ENCODE data around the gene TSPEAR.
"Not testable (repeated sequence)": the region's sequence is repeated elsewhere in the genome, so short reads cannot be mapped to it uniquely, and the experiment has no call there.

Gene TSPEAR

GRCh38 chr21:44566403-44566802 lies 145.0 kb downstream of the TSPEAR start:
- no peak for DNase-seq

DNA sequence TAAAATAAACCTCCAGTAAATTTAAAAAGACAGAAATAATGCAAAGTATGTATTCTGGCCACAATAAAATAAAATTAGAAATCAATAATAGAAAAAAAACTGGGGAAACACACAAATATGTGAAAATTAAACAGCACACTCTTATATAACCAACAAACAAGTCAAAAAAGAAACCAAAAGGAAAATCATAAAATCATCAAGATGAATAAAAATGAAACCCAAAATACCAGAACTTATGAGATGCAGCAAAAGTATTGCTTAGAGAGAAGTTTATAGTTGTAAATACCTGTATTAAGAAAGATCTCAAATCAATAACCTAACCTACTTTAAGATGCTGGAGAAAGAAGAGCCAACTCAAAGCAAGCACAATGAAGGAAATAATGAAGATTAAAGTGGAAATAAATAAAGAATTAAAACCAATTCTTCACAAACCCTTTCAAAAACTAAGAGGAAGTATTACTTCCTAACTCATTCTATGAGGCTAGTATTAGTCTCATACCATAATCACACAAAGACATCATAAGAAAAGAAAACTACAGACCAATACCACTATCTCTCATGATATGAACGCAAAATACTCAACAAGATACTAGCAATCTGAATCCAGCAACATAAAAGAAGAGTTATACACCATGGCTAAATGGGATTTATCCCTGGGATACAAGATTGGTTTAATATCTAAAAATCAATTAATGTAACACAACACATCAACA lies 146.3 kb downstream of the TSPEAR start:
- no peak for DNase-seq

DNA sequence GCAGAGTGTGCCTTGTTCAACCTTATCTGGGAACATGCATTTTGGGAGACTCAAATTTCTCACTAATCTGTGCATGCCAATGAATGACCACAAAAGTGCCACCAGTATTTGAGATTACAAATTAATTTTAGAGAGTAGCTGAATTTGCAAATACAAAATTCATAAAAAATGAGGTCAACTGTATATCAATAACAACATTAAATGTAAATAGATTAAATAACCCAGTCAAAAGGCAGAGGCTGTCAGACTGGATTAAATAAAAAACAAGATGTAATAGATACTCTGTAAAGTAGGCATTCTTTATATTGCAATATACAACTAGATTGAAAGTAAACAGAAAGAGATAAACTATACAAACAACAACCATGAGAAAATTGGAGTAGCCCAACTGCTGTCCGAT lies 147.3 kb downstream of the TSPEAR start:
- DNase-seq, result no peak

GRCh38 chr21:44558695-44559094 lies 152.7 kb downstream of the TSPEAR start, which contains the start of gene KRTAP10-3:
Gene KRTAP10-3 (minus strand): TSS chr21:44558795. CDS start chr21:44558715, 80 bp downstream.
- DNase-seq, result no peak

- not testable (repeated sequence) for DNase-seq
Observed at GRCh38 chr21:44558329-44558675, 153.1 kb downstream of the TSPEAR start.

- DNase-seq, result no peak
Observed at GRCh38 chr21:44557491-44558328, 153.7 kb downstream of the TSPEAR start.

DNA sequence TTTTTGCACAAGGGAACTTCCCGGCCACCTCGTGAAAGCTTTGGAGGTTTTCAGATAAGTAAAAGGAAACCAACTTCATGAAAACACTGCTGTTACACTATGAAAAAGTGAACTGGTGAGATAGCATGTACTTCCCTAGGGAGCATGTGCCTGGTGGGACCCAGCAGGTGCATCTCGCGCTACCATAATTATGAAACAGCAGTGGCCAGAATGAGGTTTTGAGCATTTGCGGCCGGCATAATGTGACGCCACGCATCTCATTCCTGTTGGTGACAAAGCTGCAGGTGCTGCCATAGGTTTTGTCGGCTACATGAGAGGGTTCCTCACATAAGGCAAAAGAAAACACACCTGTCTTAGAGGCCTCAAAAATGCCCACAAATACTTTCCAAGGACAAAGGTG lies 154.5 kb downstream of the TSPEAR start:
- DNase-seq, result no peak

- DNase-seq, result no peak
Observed at GRCh38 chr21:44555200-44555875, 156.0 kb downstream of the TSPEAR start.

GRCh38 chr21:44552681-44553080 lies 158.7 kb downstream of the TSPEAR start:
- DNase-seq, result no peak

- no peak for DNase-seq
Observed at GRCh38 chr21:44552136-44552535, 159.2 kb downstream of the TSPEAR start.

DNA sequence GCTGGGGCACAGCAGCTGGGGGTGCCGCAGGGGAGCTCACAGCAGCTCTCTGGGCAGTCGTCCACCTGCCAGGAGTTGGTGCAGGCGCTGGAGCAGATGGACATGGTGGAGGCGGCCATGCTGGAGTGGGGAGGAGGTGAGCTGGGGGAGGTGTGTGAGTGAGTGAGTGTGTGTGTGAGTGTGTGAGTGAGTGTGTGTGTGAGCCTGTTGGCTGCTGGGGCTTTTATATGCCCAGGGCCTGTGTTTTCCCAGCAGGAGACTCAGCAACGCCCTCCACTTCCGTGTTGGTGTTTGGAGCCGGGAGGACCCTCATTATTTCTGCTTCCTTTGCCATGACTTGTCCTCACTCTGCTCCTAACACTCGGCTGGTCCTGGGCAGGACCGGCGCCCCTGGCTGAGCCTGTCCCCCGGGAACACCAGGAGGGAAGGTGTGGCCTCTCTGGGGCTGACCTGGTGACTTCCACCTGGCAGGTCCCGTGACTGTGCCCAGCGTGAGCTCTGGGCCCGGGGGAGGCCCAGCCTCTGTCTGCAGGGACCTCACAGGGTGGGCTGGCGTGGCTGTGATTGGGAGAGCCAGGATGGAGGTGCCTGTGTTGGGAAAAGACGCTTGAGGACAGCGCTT lies 159.9 kb downstream of the TSPEAR start, which contains the start of gene KRTAP10-2:
KRTAP10-2 (minus strand) TSS at position 166 of the 622 bp plus-strand sequence; CDS start at position 119, 47 bp downstream.
- DNase-seq, result no peak

DNA sequence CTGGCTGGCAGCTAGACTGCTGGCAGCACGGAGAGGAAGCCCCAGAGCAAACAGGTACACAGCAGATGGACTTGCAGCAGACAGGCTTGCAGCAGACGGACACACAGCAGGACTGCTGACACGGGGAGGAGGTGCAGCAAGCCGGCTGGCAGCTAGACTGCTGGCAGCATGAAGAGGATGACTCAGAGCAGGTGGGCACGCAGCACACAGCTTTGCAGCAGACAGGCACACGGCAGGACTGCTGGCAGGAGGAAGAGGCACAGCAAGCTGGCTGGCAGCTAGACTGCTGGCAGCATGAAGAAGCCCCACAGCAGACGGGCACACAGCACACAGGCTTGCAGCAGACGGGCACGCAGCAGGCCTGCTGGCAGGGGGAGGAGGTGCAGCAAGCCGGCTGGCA lies 160.6 kb downstream of the TSPEAR start:
- DNase-seq, result no peak

DNA sequence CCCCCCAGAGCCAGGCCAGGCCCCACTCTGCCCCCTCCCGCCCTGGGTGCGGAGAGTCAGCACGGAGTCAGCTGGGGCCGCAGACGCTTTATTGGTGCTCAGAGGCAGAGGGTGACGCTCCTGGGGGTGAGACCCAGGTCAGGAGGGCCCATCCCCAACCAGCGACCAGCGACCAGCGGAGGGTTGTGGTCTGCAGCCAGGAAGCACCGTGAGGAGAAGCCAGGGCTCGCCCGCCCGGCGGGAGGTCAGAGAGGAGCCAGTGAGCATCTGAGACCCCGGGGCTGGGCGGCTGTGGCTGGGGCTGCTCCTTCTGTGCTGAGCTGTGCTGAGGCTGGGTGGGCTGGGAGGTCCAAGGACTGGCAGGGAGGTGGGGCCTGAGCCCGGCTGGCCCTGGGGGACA lies 161.1 kb downstream of the TSPEAR start:
- DNase-seq, result not testable (repeated sequence)

DNA sequence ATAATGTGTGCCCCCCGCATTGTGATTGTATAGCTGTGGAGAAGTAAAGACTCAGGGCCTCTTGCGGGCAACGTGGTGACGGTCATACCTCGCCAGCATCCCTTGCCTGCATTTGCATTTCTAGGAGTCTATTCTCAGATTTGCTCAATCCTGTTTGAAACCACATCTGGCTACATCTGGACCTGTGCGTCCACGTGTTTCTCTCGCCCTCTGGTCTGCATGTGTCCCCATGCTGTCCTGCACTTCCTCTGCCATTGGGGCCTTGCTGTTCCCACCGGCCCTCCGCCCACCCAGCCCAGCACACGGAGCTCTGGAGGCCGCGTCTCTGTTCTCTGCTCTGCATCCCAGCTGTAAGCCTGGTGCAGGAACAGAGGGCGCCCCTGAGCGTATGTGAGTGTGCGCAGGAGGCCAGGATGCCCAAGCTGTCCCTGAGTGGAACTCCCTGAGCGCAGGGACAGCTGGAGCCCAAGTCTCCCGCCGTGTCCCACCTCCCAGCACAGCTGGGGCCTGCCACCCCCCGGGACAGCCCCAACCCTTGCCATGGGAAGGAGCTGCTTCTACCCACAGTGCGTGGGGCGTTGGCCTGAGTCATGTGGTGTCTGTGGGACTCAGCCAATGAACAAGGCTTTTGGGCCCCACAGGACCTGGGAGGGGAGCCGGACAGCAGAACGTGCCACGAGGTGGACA lies 161.7 kb downstream of the TSPEAR start:
- no peak for DNase-seq

DNA sequence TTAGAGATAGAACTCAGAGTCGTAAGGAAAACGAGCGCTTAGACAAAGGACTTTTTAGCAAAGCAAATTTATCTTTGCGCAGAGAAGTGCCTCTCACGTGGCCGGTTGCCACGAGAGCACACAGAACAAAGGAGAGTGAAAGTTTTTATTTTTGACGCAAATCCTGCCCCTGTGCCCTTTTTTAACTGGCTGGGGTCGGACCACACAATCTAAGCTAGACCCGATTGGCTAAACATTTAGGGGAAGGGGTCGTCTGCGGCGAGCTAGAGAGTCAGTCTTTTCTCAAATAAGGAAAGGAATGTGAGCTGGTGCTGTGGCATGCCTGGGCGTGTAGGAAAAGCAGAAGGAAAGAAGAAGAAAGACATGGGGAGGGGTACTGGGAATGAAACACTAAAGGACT lies 162.4 kb downstream of the TSPEAR start:
- no peak for DNase-seq

DNA sequence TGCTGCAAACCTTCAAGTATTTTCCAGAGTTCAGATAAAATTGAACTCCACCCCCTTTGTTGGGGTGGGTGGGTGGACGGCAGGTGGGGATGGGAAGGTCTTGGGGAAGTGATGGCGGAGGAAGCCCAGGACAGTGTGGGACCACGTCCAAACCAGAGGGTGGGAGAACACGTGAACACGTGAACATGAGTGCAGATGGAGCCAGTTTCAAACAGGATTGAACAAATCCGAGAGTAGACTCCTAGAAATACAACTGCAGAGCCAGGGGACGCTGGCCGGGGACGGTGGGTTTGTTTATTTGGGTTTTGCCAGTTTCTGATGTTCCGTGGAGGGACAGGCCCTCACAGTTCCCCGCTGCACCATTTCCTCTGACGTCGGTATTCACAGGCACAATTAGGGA lies 163.0 kb downstream of the TSPEAR start:
- DNase-seq, result no peak

DNA sequence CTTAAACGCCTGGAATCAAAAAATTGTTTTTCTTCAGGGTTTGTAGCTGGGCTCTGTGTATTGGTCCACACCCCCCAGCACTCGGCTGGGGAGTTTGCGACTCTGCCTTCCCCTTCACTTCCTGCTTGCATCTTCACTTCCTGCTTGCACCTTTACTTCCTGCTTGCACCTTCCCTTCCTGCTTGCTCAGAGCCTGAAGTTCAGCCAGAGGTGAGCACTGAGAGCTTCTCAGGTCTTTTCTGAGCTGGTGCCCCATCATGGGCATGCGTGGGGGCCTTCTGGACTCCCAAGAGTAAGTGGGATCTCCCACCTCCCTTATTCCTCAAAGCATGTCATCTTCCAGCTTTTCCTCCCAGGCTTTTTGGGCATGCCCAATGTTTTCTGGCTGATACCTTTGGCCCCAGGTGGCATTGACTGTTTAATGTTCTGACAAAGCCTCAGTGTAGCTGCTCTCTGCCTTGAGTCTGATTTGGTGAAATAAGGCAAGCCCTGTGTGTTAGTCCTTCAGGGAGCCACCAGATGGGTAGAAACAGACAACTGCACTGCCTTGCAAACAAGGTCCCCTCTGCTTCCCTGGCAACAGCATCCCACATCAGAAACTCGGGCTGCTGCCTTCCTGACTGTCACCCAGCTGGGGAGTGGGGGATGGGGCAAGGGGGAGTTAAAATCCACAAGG lies 163.6 kb downstream of the TSPEAR start:
- no peak for DNase-seq

DNA sequence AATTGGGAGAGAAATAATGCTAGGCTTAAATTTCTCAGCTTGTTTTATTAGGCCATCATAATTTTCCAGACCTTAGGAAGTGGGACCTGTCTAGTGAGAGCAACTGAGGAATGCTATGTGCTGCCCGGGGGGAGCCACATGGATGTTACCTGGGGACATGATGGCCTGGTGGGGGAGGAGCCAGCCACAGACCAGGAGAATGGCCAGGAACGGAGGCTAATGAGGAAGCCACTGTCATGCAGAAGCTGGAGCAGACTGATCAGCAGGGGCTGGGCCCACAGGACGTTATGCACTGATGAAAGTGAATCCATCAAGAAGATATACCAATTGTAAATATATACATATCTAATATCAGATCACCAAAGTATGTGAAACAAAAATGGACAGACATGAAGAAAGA lies 166.8 kb downstream of the TSPEAR start:
- DNase-seq, result no peak

DNA sequence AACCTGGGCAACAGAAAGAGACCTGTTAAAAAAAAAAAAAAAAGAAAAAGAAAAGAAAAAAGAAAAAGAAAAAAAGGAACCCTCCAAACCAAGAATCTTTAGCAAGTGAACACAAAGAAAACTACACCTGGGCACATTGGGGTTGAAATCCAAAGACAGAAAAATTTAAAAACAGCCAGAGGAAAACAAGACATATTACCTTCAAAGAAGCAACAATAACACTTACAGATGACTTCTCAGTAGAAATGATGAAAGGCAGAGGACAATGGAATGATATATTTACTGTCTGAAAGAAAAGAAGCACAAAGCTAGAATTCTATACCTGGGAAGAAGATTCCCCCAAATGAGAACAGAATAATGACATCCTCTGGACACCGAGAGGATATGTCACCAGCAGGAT lies 168.7 kb downstream of the TSPEAR start:
- DNase-seq, result no peak

- no peak for DNase-seq
Observed at GRCh38 chr21:44540741-44541288, 170.6 kb downstream of the TSPEAR start.

DNA sequence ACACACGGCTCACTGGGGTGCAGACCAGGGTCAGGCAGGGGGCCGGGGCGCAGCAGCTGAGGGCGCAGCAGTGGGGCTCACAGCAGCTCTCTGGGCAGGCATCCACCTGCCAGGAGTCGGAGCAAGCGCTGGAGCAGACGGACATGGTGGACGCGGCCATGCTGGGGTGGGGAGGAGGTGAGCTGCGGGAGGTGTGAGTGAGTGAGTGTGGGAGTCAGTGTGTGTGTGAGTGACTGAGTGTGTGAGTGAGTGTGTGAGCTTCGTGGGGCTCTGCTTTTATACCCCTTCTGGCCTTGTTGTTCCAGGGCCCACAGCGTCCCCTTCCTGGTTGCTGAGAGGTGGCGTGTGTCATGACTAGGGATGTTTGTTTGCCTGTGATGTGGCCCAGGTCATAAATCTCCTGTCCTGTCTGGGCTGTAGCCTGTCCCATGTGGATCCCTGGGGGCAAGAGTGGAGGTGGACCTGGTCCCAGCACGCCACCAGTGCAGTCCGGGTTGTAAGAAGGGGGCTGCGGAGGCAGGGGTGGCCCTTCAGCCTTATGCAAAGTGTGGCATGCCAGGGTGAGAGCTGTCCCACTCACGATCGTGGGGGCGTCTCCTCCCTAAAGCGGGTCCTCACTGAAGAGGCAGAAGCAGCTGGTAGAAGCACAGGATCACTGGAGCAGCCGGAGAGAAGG lies 171.2 kb downstream of the TSPEAR start, which contains the start of gene KRTAP10-1:
KRTAP10-1 (minus strand) TSS at position 205 of the 676 bp plus-strand sequence; CDS start at position 160, 45 bp downstream.
- no peak for DNase-seq

All from NCI-H748 treated with DMSO at 0.1 percent for 48 hours (cell line).